ENCODE measurements around the gene ANKRD52. TPM values are rescaled to one million over a fixed set of nuclear protein-coding genes. Genes with fewer than 3 reads are reported as not detected.

The ANKRD52 gene
- total and polyA plus RNA-seq, 10 of the 15 experiments (the other 5 are each of a cell fraction or from before 2014, with no cell fraction given): 0.90 to 55.3 (median 16.1) TPM

GRCh38 chr12:56282579-56282978, 24.4 kb upstream of the ANKRD52 start (continued):
- TF ChIP-seq STAT3 (IDR thresholded peaks at IDR 0.05; ENCODE audit: low read depth, low read length): no peak
- TF ChIP-seq PAX8 (IDR thresholded peaks at IDR 0.05): no peak
- TF ChIP-seq CHD4 (IDR thresholded peaks at IDR 0.05): no peak
- no peak for TF ChIP-seq CREM (IDR thresholded peaks at IDR 0.05; ENCODE audit: low read depth)
- TF ChIP-seq SUZ12 (IDR thresholded peaks at IDR 0.05; ENCODE audit: unreplicated experiment): no peak
- TF ChIP-seq SMAD5 (IDR thresholded peaks at IDR 0.05; ENCODE audit: low read depth): no peak

- no peak for ATAC-seq
- no peak overlapping the region for H3K4me2 ChIP-seq (ENCODE audit: control insufficient read depth, insufficient read depth)
- H3K79me2 ChIP-seq (ENCODE audit: control insufficient read depth, insufficient read depth, low read length): no peaks in the 10 kb centered on the region; the same call in 1 of the 2 replicates
- no peak for DNase-seq (ENCODE audit: low read depth, low spot score)
- in situ Hi-C loops (cut with MboI): no loop called here
- H3K27ac ChIP-seq (ENCODE audit: control insufficient read depth, insufficient read depth): no peak overlapping the region
- TF ChIP-seq MTA2 (IDR thresholded peaks at IDR 0.05; ENCODE audit: low read depth) (no peak), RFX5 (IDR thresholded peaks at IDR 0.05; ENCODE audit: low read depth, low read length) (no peak), SPI1 (IDR thresholded peaks at IDR 0.05; ENCODE audit: borderline replicate concordance, insufficient read depth, low read depth, low read length) (no peak), EP300 (IDR thresholded peaks at IDR 0.05; ENCODE audit: borderline replicate concordance in 1 of 2, control insufficient read depth in 1 of 2, low read depth in 2 of 2, low read length in 2 of 2) (no peak), PAX5 (IDR thresholded peaks at IDR 0.05; ENCODE audit: borderline replicate concordance, low read depth, low read length) (no peak), FOXM1 (IDR thresholded peaks at IDR 0.05; ENCODE audit: low read depth, low read length) (no peak), HCFC1 (IDR thresholded peaks at IDR 0.05; ENCODE audit: low read length) (no peak), IRF4 (IDR thresholded peaks at IDR 0.05; ENCODE audit: low read depth, low read length) (no peak), POLR2AphosphoS5 (IDR thresholded peaks at IDR 0.05; ENCODE audit: low read length) (no peak), SMAD5 (IDR thresholded peaks at IDR 0.05; ENCODE audit: low read depth) (no peak), MEF2B (IDR thresholded peaks at IDR 0.05; ENCODE audit: partially characterized antibody, poor library complexity, severe bottlenecking) (no peak), ELK1 (IDR thresholded peaks at IDR 0.05; ENCODE audit: low read depth, low read length) (no peak), ZNF217 (IDR thresholded peaks at IDR 0.05) (no peak), TCF7 (IDR thresholded peaks at IDR 0.05; ENCODE audit: borderline replicate concordance) (no peak), SMAD1 (IDR thresholded peaks at IDR 0.05; ENCODE audit: low read depth, partially characterized antibody) (no peak), USF2 (IDR thresholded peaks at IDR 0.05; ENCODE audit: borderline replicate concordance, low read depth, low read length) (no peak), FOS (IDR thresholded peaks at IDR 0.05; ENCODE audit: borderline replicate concordance, extremely low read depth, insufficient read length) (no peak)
- ChIA-PET CTCF (interaction anchor here (0.6 kb wide), 1 partner anchor 175 kb away, joined by 3 read pairs; no protein-coding TSS in a partner anchor), SMC1A (ENCODE audit: uncharacterized antibody, unreplicated experiment) (no interaction called here), RAD21 (ENCODE audit: unreplicated experiment) (no interaction called here), POLR2A (no interaction called here)
- peaks cover 6 to 29% of the 10 kb centered on the region in 2 experiments for H3K36me3 ChIP-seq (ENCODE audit: control insufficient read depth in 2 of 2, insufficient read depth in 2 of 2, low read length in 1 of 2)
- FAIRE-seq: no peak
- no peak overlapping the region for H2AFZ ChIP-seq (ENCODE audit: control insufficient read depth, low read depth, low read length)
- no peak overlapping the region for H3K9ac ChIP-seq (ENCODE audit: control insufficient read depth, insufficient read depth, low read length)
- WGBS (ENCODE audit: insufficient coverage, insufficient replicate concordance, low lambda C conversion rate, missing lambda C conversion rate): 65% methylated on average over 6 of the region's 6 CpGs
- intact Hi-C loops (cut with micrococcal nuclease; ENCODE audit: unreplicated experiment): no loop called here
- no peaks in the 10 kb centered on the region for H3K4me1 ChIP-seq (ENCODE audit: control insufficient read depth, insufficient read depth, low read length)
- no peaks in the 10 kb centered on the region for H3K27me3 ChIP-seq (replicated peaks in 1 of 2; ENCODE audit: control insufficient read depth in 2 of 2, insufficient read depth in 2 of 2, low read length in 1 of 2)
- H3K4me3 ChIP-seq: no peak overlapping the region
- H4K20me1 ChIP-seq (ENCODE audit: control insufficient read depth, insufficient read depth): no peaks in the 10 kb centered on the region
- no TSS peak for BruUV-seq (replicated peaks)
- H3K9me3 ChIP-seq (replicated peaks; ENCODE audit: control insufficient read depth, insufficient read depth, low read length): no peaks in the 10 kb centered on the region
Observed at GRCh38 chr12:56282030-56282429, 23.8 kb upstream of the ANKRD52 start.

Data from GM12878 (cell line).